ENCODE data around the gene TMBIM4. TPM values are rescaled to one million over a fixed set of nuclear protein-coding genes. Genes with fewer than 3 reads are reported as not detected.

Gene TMBIM4
- total and polyA plus RNA-seq, 2 experiments from 2014 or later: 59.6 to 63.6 TPM

DNA sequence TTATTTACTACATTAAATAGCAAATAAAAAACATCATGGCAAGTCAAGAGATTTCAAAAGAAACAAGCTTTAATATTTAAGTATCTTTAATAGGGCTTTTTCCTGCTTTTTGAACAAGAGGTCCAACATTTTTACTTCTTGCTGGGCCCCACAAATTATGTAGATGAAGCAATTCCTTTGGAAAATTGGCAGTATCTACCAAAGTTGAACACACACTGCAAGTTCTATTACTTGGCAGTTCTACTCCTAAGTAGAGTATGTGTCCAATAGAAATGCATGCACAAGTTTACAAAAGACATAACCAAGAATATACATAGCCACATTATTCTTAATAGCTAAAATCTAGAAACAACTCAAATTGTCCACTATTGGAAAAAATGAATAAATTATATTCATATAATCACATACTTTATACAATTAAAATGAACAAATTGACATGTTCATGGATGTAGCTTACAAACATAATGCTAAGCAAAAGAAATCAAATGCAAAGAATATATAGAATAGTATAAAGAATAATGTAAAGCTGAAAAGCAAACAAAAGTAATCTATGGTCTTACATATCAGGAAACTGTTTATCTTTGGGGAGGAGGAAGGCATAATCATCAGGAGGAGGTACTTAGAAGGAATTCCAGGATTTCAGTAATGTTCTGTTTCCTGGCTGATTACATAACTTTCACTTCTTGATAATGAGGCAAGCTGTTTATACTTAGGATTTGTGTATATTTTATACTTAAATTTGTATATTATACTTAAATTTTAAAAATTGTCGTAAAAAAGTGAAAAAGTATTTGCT, 6.5 kb upstream of the TMBIM4 start:
- Histone ChIP-seq H4K20me1 (replicated peaks; ENCODE audit: insufficient read depth) (no peaks in the 10 kb centered on the region), H3F3A (replicated peaks; ENCODE audit: low read depth) (no peaks in the 10 kb centered on the region), H3K27me3 (ENCODE audit: insufficient read depth) (no peaks in the 10 kb centered on the region), H3K79me2 (replicated peaks; ENCODE audit: insufficient read depth) (no peaks in the 10 kb centered on the region), H3K4me2 (no peak overlapping the region), H3K9me2 (ENCODE audit: insufficient read depth) (0 out of 2 replicates have a peak, but pooled peaks cover 3% of the 10 kb centered on the region), H3K4me1 (ENCODE audit: insufficient read depth) (no peaks in the 10 kb centered on the region), H2AFZ (no peak overlapping the region), H3K27ac (ENCODE audit: low read depth) (no peak overlapping the region), H3K4me3 (no peak overlapping the region), H3K36me3 (ENCODE audit: insufficient read depth) (no peaks in the 10 kb centered on the region)
- Mint-ChIP-seq H3K27me3 (ENCODE audit: insufficient read depth, low read depth, poor library complexity) (no peaks in the 10 kb centered on the region), H3K36me3 (ENCODE audit: low read depth) (peaks cover 6% of the 10 kb centered on the region; the same call in 2 of the 3 replicates), H3K4me1 (no peaks in the 10 kb centered on the region), H3K27ac (no peak overlapping the region), H3K4me3 (no peak overlapping the region), H3K9me3 (peaks cover 19% of the 10 kb centered on the region; the same call in 2 of the 3 replicates)
- TF ChIP-seq REST (IDR thresholded peaks at IDR 0.05; ENCODE audit: unreplicated experiment): no peak
- no peak for TF ChIP-seq POLR2AphosphoS5 (IDR thresholded peaks at IDR 0.05; ENCODE audit: low read depth)
- TF ChIP-seq ZNF331 (CRISPR knock-in tag; IDR thresholded peaks at IDR 0.05; ENCODE audit: low read depth): no peak
- no peak for TF ChIP-seq ZNF462 (CRISPR knock-in tag; IDR thresholded peaks at IDR 0.05)
- TF ChIP-seq, protein P1, sequence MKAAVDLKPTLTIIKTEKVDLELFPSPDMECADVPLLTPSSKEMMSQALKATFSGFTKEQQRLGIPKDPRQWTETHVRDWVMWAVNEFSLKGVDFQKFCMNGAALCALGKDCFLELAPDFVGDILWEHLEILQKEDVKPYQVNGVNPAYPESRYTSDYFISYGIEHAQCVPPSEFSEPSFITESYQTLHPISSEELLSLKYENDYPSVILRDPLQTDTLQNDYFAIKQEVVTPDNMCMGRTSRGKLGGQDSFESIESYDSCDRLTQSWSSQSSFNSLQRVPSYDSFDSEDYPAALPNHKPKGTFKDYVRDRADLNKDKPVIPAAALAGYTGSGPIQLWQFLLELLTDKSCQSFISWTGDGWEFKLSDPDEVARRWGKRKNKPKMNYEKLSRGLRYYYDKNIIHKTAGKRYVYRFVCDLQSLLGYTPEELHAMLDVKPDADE (IDR thresholded peaks at IDR 0.05): no peak
- TF ChIP-seq, protein P2, sequence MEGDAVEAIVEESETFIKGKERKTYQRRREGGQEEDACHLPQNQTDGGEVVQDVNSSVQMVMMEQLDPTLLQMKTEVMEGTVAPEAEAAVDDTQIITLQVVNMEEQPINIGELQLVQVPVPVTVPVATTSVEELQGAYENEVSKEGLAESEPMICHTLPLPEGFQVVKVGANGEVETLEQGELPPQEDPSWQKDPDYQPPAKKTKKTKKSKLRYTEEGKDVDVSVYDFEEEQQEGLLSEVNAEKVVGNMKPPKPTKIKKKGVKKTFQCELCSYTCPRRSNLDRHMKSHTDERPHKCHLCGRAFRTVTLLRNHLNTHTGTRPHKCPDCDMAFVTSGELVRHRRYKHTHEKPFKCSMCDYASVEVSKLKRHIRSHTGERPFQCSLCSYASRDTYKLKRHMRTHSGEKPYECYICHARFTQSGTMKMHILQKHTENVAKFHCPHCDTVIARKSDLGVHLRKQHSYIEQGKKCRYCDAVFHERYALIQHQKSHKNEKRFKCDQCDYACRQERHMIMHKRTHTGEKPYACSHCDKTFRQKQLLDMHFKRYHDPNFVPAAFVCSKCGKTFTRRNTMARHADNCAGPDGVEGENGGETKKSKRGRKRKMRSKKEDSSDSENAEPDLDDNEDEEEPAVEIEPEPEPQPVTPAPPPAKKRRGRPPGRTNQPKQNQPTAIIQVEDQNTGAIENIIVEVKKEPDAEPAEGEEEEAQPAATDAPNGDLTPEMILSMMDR (conservative IDR thresholded peaks at IDR 0.05; ENCODE audit: low read depth in 2 of 2): no peak
- TF ChIP-seq CREB1 (CRISPR knock-in tag; IDR thresholded peaks at IDR 0.05; ENCODE audit: low read depth): no peak
- no peak for TF ChIP-seq STAT1 (IDR thresholded peaks at IDR 0.05; ENCODE audit: unreplicated experiment)
- TF ChIP-seq NANOG (IDR thresholded peaks at IDR 0.05; ENCODE audit: borderline replicate concordance): no peak
- TF ChIP-seq ZNF114 (CRISPR knock-in tag; IDR thresholded peaks at IDR 0.05): no peak
- TF ChIP-seq JUNB (IDR thresholded peaks at IDR 0.05; ENCODE audit: unreplicated experiment): no peak
- no peak for TF ChIP-seq EZH2 (IDR thresholded peaks at IDR 0.05; ENCODE audit: low read depth, unreplicated experiment)
- TF ChIP-seq EZH2phosphoT487 (IDR thresholded peaks at IDR 0.05; ENCODE audit: unreplicated experiment): no peak
- ATAC-seq: no peak
- no peak for DNase-seq (ENCODE audit: low spot score)
